M059J (cell line): ENCODE results near the gene COL4A4. TPM values are rescaled to one million over a fixed set of nuclear protein-coding genes. Genes with fewer than 3 reads are reported as not detected.
"Not testable (repeated sequence)": the region's sequence is repeated elsewhere in the genome, so short reads cannot be mapped to it uniquely, and the experiment has no call there.

Source experiments
- DNase-seq: peaks from one replicate; pipeline ENCODE4 v3.0.0-alpha.2; 2012; ENCODE audit warnings: low read depth
- total RNA-seq: library from RNA; depleted of rRNA; stranded (reverse); fragments of >200 nt; shearing (Covaris generic); gene quantifications from 2 replicates; pipeline ENCODE4 v1.2.3, GENCODE V29; 2014; rRNA removed

Gene COL4A4
- 0.22 and 0.89 TPM in 2 replicates for total RNA-seq

GRCh38 chr2:227163998-227164762 lies at the start of gene COL4A4, which contains the start of gene COL4A3:
TSS of gene COL4A4 (minus strand) at chr2:227164205. CDS start at chr2:227147483, 16,722 bp downstream.
TSS of gene COL4A3 (plus strand) at chr2:227164624. CDS start at chr2:227164727, 103 bp downstream.
- peak; percentile 35 for DNase-seq

DNA sequence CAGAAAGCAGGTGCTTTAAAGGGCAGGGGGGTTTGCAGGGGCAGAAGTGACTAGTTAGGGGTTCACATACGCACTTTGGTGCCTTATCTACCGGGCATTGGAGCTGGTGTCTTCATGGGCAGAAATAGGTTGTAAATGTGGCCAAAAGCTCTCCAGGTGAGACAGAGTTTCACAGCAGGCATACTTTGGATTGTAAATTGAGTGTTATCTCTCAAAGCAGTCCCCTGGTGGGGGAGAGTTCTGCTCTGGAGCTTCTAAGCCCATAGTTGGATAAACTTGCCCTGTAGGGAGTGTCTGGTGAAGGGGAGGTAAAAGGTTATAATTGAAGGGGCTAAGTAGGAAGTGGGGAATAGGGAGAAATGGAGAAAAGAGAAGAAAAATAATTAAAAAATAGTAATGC lies 43.6 kb upstream of the COL4A4 start:
- no peak for DNase-seq

GRCh38 chr2:227206406-227206805 lies 42.4 kb upstream of the COL4A4 start:
- DNase-seq: no peak

DNA sequence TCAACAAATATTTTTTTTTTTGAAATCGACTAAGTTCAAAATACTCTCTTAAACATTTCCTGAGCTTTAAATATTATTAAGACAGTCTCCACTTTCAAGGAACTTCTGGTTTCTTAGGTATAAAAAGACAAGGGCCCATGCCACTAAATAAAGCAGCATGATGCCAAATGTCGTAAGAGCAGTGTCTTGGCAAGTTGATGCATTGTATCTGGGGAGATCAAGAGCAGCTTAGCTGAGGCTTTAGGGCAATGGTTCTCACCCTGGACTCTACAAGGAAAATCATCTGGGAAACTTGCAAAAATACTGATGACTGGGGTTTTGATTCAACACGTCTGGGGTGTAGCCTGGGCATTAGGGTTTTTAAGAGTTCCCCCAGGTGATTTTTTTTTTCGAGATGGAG lies 41.7 kb upstream of the COL4A4 start:
- no peak for DNase-seq

DNA sequence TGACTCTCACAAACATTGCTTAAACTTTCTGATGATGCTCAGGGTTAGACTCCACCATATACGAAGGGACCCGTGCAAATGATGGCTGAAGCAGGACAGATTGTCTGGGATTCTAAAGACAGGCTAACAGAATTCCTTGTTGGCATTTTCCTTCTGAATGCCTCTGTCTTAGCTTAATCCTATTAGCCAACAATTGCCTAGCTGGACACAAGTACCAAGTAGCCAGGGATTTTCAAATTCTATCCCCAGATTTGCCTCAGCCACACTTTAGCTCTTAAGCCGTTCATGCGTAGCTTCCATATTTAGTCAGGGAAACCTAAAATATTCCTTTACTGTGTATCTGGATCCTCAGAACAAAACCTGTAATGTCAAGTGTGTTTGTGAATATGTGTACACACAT lies 40.4 kb upstream of the COL4A4 start:
- no peak for DNase-seq

DNA sequence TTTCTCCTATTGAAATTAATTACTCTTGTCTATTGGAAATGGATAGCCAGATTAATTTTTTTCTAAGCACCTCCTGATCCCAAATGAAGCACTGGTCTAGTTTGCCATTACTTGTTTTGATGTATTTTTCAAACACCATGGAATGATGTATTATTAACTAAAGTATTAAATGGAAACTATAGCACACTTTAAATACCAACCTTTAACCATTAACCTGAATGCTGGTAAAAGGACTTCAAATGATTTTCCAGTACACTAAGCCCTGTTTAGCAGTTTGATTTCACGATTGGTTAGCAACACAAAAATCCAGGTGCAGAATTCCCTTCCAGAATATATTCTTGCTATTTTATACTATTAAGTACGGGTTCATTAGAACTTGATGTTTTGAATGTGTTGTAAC lies 37.8 kb upstream of the COL4A4 start:
- no peak for DNase-seq

- no peak for DNase-seq
Measured at GRCh38 chr2:227198866-227199265, 34.9 kb upstream of the COL4A4 start.

- DNase-seq: no peak
Measured at GRCh38 chr2:227194219-227194618, 30.2 kb upstream of the COL4A4 start.

DNA sequence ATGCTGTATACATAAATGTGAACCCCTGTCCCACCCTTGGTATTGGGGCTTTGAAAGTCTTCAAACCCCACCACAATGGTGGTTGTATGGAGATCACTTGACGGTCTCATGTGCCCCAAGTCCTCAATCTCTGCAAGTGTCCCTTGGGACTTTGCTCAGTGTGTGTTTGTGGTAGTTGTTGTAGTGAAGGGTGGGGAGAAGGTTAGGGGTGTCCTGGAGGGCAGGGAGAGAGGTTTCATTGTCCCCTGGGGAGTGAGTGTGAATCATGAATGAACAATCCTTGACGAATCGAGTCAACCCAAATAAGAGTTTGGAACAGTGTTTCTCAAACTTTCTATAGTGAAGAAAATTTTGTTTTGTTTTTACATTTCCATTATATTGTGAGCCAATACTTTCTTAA lies 28.5 kb upstream of the COL4A4 start:
- peak; percentile 25 for DNase-seq

DNA sequence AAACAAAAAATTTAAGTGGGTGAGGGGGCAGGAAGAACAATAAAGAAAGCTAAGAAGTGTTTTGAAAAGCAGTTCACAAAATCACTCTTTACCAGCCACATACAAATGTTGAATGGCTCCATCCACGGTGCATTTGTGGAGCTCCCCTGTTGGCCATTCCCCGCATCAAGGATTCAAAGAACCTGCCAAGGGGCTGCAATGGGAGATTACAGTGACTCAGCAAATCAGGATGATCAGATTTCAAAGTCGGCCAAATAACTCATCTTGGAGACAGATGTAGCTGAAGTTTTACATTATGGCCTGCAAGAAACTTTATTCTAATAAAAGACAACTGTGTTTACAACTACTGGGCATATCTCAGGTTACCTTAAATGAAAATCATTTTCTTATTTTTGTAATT lies 27.4 kb upstream of the COL4A4 start:
- peak; percentile 49 for DNase-seq

DNA sequence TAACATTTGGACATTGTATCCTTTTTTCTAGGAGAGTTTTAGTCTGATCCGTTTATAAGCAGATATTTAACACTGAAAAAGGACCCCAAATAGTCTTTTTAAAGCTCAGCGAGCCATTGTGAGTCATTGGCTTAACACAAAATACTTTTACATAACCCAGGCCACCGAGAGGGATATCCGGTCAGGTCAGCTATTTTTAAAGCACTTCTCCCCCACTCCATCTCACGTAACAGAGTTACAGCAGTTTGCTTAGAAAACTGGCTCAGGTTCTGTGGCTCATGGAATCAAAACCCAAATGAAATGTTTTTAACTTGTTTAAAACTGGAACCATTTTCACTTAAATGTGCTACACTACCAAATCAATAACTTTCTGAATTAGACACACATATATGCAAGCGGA lies 24.3 kb upstream of the COL4A4 start:
- DNase-seq: peak; percentile 74

DNA sequence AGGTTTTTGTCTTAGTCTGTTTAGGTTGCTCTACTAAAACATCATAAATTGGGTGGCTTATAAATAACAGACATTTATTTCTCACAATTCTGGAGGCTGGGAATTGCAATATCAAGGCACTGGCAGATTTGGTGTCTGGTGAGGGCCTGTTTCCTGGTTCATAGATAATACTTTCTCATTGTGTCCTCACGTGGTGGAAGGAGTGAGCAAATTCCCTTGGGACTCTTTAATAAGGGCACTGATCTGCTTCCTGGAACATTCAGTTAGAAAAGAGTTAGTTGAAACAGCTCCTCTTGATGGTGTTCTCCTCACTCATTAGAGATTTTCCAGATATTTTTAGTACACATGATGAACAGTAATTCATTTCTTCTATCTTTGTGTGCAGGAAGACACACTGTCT lies 22.7 kb upstream of the COL4A4 start:
- DNase-seq: no peak

DNA sequence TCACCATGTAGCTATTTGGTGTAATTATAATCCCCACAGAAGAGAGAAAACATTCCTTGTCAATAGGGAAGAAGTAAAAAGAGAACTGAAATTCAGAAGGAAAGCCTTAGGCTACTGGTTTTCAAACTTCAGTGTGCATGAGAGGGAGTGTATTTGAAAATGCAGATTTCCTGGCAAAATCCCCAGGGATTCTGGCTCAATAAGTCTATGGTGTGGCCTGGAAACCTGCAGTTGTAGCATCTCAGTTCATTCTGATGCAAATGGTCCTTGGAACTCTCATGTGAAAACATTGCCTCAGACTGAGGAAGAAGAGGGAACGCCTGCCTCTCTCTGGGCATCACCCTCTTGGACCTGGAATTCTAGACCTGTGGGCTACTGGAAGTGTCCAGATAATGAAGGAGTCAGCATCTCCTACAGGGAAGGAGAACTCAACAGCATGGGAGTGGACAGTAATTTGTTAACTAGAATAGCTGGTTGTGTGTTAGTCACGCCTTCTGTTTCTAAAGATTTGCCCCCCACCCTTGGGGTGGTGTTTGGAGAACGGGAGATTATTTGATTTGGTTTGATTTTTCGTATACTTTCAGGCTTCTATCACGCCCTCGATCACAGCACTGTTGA lies 21.7 kb upstream of the COL4A4 start:
- DNase-seq: no peak

GRCh38 chr2:227183657-227184367 lies 19.8 kb upstream of the COL4A4 start:
- peak; percentile 90 for DNase-seq

GRCh38 chr2:227182765-227183164 lies 18.8 kb upstream of the COL4A4 start:
- DNase-seq: no peak

DNA sequence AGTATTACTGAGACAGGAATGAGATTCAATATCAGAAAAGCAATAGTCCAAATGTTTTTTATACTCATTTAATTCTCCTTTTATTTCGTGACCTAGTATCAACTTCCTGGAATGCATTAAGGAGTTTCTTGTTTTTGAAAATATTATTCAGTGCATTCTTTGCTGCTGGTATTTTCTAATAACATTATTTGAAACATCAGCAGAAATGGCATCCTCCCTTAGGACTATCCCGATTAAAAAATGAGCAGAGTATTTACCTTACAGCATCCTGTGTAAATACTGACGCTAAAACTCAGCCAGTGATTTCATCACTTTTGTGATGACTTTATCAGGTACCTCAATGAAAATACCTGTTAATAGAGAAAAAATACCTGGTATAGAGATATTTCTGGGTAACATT lies 16.8 kb upstream of the COL4A4 start:
- no peak for DNase-seq

- no peak for DNase-seq
Measured at GRCh38 chr2:227179988-227180685, 16.1 kb upstream of the COL4A4 start.

DNA sequence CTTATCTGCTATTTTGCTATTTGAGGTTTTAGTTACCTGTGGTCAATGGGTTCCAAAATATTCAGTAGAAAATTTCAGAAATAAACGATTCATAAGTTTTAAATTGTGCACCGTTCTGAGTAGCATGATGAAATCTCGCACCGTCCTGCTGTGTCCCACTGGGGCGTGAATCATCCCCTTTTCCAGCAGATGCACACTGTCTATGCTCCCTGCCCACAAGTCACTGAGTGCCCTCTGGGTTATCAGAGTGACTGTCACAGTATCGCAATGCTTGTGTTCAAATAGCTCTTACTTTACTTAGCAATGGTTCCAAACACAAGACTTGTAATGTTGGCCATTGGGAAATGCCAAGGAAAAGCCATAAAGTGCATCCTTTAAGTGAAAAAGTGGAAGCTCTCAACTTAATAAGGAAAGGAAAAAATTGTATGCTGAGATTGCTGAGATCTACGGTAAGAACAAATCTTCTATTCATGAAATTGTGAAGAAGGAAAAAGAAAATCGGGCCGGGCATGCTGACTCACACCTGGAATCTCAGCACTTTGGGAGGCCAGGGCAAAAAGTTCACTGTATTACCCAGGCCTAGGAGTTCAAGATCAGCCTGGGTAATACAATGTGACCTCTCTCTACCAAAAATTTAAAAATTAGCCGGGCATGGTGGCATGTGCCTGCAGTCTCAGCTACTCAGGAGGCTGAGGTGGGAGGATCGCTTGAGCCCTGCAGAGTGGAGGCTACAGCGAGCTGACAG lies 13.8 kb upstream of the COL4A4 start:
- DNase-seq: no peak

GRCh38 chr2:227171779-227172178 lies 7.8 kb upstream of the COL4A4 start:
- DNase-seq: not testable (repeated sequence)

- DNase-seq: no peak
Measured at GRCh38 chr2:227164763-227165291, 822 bp upstream of the COL4A4 start.

- DNase-seq: peak; percentile 24
Measured at GRCh38 chr2:227163485-227163997, 464 bp downstream of the COL4A4 start.
